Hepatocyte (in vitro differentiated cells): ENCODE data around the gene NENF. TPM values are rescaled to one million over a fixed set of nuclear protein-coding genes. Genes with fewer than 3 reads are reported as not detected.

Experiments
- DNase-seq: peaks from one replicate; pipeline ENCODE4 v3.0.0-alpha.2; 2016; ENCODE audit warnings: low spot score
- H2AFZ ChIP-seq: fragments of 200-600 bp; sonication (generic); 2 replicates; pipeline ENCODE4 v1.6.0; 2016; ENCODE audit warnings: antibody characterized with exemption, mild to moderate bottlenecking
- H3K27ac ChIP-seq: fragments of 200-600 bp; sonication (generic); 2 replicates; pipeline ENCODE4 v1.5.1; 2016; ENCODE audit warnings: mild to moderate bottlenecking
- H3K27me3 ChIP-seq: fragments of 200-600 bp; sonication (generic); 2 replicates; pipeline ENCODE4 v1.6.1; 2016
- H3K36me3 ChIP-seq: fragments of 200-600 bp; sonication (generic); replicated peaks from 2 replicates; pipeline ENCODE4 v1.5.1; 2016; ENCODE audit warnings: low read depth; ENCODE audit not compliant: insufficient read depth
- H3K4me1 ChIP-seq: fragments of 200-600 bp; sonication (generic); 2 replicates; pipeline ENCODE4 v1.5.1; 2016; ENCODE audit warnings: mild to moderate bottlenecking, moderate library complexity; ENCODE audit not compliant: insufficient read depth
- H3K4me2 ChIP-seq: fragments of 200-600 bp; sonication (generic); 2 replicates; pipeline ENCODE4 v1.6.0; 2016
- H3K4me3 ChIP-seq: fragments of 200-600 bp; sonication (generic); 2 replicates; pipeline ENCODE4 v1.5.1; 2016; ENCODE audit warnings: mild to moderate bottlenecking
- H3K79me2 ChIP-seq: fragments of 200-600 bp; sonication (generic); 2 replicates; pipeline ENCODE4 v1.6.0; 2017; ENCODE audit warnings: mild to moderate bottlenecking
- H3K9me2 ChIP-seq: fragments of 200-600 bp; sonication (generic); replicated peaks from 2 replicates; pipeline ENCODE4 v1.6.0; 2017; ENCODE audit warnings: mild to moderate bottlenecking; ENCODE audit not compliant: insufficient read depth
- H3K9me3 ChIP-seq: fragments of 200-600 bp; sonication (generic); 2 replicates; pipeline ENCODE4 v1.5.1; 2016; ENCODE audit warnings: low read depth, mild to moderate bottlenecking
- H4K20me1 ChIP-seq: fragments of 200-600 bp; sonication (generic); 2 replicates; pipeline ENCODE4 v1.6.0; 2016; ENCODE audit warnings: mild to moderate bottlenecking; ENCODE audit not compliant: insufficient read depth, poor library complexity, severe bottlenecking
- EZH2 ChIP-seq: fragments of 200-600 bp; sonication (generic); IDR thresholded peaks from 2 replicates; pipeline ENCODE4 v1.6.1; 2016; ENCODE audit warnings: antibody characterized with exemption, mild to moderate bottlenecking, borderline replicate concordance
- EZH2phosphoT487 ChIP-seq: fragments of 200-600 bp; sonication (generic); IDR thresholded peaks from one replicate; pipeline ENCODE4 v1.6.1; 2018; ENCODE audit warnings: antibody characterized with exemption, mild to moderate bottlenecking, low read depth, moderate library complexity; ENCODE audit not compliant: unreplicated experiment, severe bottlenecking
- WGBS: methylation state at CpG from one replicate; pipeline ENCODE4 v1.1.6; 2016; ENCODE audit warnings: low lambda C conversion rate; ENCODE audit errors: missing lambda C conversion rate; 5-methylcytosine and 5-hydroxymethylcytosine counted together
- polyA plus RNA-seq: library from polyadenylated mRNA; unstranded; fragments of >200 nt; fragmentation: Nextera tagmentation; extraction: Ambion mirVana; gene quantifications from 2 replicates; pipeline ENCODE4 v1.2.1, GENCODE V29; 2016
- total RNA-seq: library from RNA; depleted of rRNA; stranded (reverse); fragments of >200 nt; gene quantifications from 2 replicates; pipeline ENCODE4 v1.2.3, GENCODE V29; 2014
- TF ChIP-seq, protein P1 (sequence below): fragments of 200-600 bp; sonication (generic); IDR thresholded peaks from 2 replicates; pipeline ENCODE4 v1.5.1; 2016; ENCODE audit warnings: antibody characterized with exemption, mild to moderate bottlenecking; ENCODE audit not compliant: poor library complexity

Gene NENF
- total and polyA plus RNA-seq, 2 experiments from 2014 or later, result 52.3 to 115 TPM

DNA sequence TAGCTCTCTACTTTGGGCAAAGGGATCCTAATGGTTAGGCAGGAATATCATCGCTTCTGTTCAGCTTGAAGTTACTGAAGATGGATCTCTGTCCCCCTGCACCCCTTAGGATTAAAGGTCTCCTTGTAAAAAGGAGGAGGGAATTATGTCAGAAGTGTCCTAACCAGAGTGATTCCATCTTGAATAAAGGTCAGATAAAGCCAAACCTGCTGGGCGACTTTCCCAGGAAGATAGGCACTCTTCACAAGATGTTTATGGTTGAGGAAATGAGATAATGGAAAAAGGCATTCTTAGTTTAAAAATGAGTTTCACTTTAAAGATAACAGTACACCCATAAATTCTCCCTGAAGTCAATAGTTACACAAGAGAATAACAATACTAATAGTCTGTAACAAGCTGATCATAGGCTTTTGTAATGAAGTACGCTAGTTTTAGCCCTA is 1.7 kb upstream of the NENF start:
- Histone ChIP-seq H3K4me3 (no peak overlapping the region), H3K36me3 (no peaks in the 10 kb centered on the region), H3K9me2 (no peaks in the 10 kb centered on the region), H3K27ac (peak overlapping the region; percentile 79), H3K9me3 (no peaks in the 10 kb centered on the region), H3K79me2 (peaks cover 24% of the 10 kb centered on the region), H3K27me3 (no peaks in the 10 kb centered on the region), H3K4me1 (peaks cover 8% of the 10 kb centered on the region), H3K4me2 (peak overlapping the region; percentile 59), H2AFZ (no peak overlapping the region), H4K20me1 (no peaks in the 10 kb centered on the region)
- TF ChIP-seq EZH2phosphoT487 (no peak), EZH2 (no peak)
- TF ChIP-seq, protein P1, sequence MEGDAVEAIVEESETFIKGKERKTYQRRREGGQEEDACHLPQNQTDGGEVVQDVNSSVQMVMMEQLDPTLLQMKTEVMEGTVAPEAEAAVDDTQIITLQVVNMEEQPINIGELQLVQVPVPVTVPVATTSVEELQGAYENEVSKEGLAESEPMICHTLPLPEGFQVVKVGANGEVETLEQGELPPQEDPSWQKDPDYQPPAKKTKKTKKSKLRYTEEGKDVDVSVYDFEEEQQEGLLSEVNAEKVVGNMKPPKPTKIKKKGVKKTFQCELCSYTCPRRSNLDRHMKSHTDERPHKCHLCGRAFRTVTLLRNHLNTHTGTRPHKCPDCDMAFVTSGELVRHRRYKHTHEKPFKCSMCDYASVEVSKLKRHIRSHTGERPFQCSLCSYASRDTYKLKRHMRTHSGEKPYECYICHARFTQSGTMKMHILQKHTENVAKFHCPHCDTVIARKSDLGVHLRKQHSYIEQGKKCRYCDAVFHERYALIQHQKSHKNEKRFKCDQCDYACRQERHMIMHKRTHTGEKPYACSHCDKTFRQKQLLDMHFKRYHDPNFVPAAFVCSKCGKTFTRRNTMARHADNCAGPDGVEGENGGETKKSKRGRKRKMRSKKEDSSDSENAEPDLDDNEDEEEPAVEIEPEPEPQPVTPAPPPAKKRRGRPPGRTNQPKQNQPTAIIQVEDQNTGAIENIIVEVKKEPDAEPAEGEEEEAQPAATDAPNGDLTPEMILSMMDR, result no peak
- peak; percentile 49 for DNase-seq
- WGBS, result 32% methylated on average over 3 of the region's 3 CpGs

DNA sequence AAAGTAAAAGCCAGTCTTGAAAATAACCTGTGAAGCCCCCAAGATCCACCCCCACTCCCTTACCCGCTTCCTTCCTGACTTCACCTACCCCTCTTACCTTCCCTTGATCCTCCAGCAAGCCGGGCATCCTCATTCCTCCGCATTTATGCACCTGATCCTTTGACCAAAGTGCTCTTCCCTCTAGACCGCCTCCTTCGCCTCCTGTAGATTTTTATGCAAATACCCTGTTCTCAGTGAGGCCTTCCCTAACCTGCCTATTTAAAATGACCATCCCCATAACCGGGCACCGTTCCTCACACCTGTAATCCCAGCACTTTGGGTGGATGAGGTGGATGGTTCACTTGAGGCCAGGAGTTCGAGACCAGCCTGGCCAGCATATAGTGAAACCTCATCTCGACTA is 1.1 kb upstream of the NENF start:
- Histone ChIP-seq H3K27ac (peak overlapping the region; percentile 79), H4K20me1 (no peaks in the 10 kb centered on the region), H3K4me3 (no peak overlapping the region), H3K79me2 (peaks cover 24% of the 10 kb centered on the region), H3K4me1 (peaks cover 8% of the 10 kb centered on the region), H3K27me3 (no peaks in the 10 kb centered on the region), H3K4me2 (peak overlapping the region; percentile 59), H2AFZ (no peak overlapping the region), H3K9me2 (no peaks in the 10 kb centered on the region), H3K9me3 (no peaks in the 10 kb centered on the region), H3K36me3 (no peaks in the 10 kb centered on the region)
- TF ChIP-seq, protein P1, result no peak
- no peak for DNase-seq
- 75% methylated on average over 9 of the region's 9 CpGs for WGBS

DNA sequence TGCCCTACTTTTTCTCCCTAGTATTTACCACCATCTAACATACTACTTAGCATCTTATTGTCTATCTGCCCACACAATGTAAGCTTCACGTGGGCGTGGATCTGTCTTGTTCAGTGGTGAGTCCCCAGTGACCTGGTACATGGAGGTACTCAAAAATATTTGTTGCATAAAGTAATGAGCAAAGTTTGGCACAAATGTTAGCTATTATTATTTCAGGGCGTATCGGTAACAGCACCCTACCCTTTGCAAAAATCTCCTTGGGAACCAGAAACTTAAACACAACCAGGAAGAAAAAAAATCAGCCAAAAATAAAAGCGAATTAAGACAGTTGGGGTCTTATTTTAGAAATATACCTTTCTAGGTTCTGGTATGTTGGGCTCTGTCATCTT is 454 bp upstream of the NENF start:
- Histone ChIP-seq H2AFZ (peak overlapping the region; percentile 64), H3K4me2 (peak overlapping the region; percentile 75), H3K4me1 (peaks cover 8% of the 10 kb centered on the region), H3K36me3 (no peaks in the 10 kb centered on the region), H3K9me3 (no peaks in the 10 kb centered on the region), H3K4me3 (peak overlapping the region; percentile 17), H3K79me2 (peaks cover 24% of the 10 kb centered on the region), H4K20me1 (no peaks in the 10 kb centered on the region), H3K9me2 (no peaks in the 10 kb centered on the region), H3K27ac (peak overlapping the region; percentile 42), H3K27me3 (no peaks in the 10 kb centered on the region)
- no peak for TF ChIP-seq EZH2
- TF ChIP-seq, protein P1, result no peak
- TF ChIP-seq EZH2phosphoT487, result no peak
- no peak for DNase-seq
- WGBS, result 57% methylated on average over 5 of the region's 5 CpGs
